HPDE6-E6E7 (cell line): Measurements from ENCODE around the gene FAT1.

Experiments
- DNase-seq: peaks from one replicate; pipeline ENCODE4 v3.0.0; 2011; ENCODE audit warnings: missing footprints; ENCODE audit errors: extremely low spot score

Gene FAT1

GRCh38 chr4:186569533-186570192 lies 154.0 kb downstream of the FAT1 start:
- no peak for DNase-seq

DNA sequence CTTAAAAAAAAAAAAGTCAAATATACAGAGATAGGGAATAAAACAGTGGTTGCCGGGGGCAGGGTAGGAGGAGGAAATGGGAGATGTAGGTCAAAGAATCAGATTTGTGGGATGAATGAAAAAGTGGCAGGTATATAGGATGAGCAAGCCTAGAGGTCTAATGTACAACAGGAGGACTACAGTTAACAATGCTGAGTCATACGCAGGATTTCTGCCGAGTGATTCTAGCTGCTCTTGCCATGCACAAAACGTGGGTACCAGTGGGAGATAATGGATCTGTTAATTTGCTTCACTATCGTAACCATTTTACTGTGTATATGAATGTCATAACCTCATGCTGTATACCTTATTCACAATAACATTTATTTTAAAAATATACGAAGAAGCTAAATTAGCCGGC lies 157.6 kb downstream of the FAT1 start:
- DNase-seq: no peak

- no peak for DNase-seq
These were observed 159.9 kb downstream of the FAT1 start for GRCh38 chr4:186563761-186564160.

GRCh38 chr4:186561748-186562147 lies 161.9 kb downstream of the FAT1 start:
- DNase-seq: no peak

DNA sequence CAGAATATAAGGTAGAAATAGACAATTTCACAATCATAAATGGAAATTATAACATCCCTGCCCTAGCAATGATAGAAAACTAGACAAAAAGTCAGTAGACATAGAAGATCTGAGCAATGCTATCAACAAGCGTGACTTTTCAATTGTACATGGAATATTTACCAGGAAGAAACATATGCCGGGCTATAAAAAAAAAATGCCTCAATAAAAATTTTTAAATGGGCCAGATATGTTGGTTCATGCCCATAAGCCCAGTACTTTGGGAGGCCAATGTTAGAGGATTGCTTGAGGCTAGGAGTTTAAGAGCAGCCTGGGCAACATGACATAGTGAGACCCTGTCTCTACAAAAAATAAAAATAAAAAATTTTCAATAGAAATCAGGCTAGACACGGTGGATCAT lies 163.0 kb downstream of the FAT1 start:
- no peak for DNase-seq

- DNase-seq: no peak
These were observed 166.2 kb downstream of the FAT1 start for GRCh38 chr4:186557486-186557885.

DNA sequence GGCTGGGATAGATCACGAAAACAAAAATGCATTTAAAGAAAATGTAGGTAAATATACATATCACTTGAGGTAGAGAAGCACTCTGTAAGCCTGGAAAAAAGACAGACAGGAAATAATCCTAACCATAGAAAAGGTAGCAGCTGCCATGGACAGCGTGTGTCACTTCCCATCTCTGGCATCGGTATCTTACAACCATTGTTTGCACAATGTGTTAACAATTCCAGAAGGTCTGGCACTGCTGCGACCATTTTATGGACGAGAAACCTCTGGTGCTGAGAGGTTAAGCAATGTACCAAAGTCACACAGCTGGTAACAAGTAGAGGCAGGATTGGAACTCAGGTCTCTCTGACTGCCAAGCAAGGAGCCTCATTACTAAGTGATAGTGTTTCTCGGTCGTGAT lies 166.6 kb downstream of the FAT1 start:
- no peak for DNase-seq

GRCh38 chr4:186554914-186555827 lies 168.5 kb downstream of the FAT1 start, which contains the start of gene MTNR1A:
Gene MTNR1A, minus strand, starts transcription at chr4:186555567. Its CDS starts 202 bp downstream, at chr4:186555365.
- DNase-seq: no peak

GRCh38 chr4:186554539-186554913 lies 169.1 kb downstream of the FAT1 start:
- no peak for DNase-seq

GRCh38 chr4:186553717-186554116 lies 169.9 kb downstream of the FAT1 start:
- DNase-seq: no peak

DNA sequence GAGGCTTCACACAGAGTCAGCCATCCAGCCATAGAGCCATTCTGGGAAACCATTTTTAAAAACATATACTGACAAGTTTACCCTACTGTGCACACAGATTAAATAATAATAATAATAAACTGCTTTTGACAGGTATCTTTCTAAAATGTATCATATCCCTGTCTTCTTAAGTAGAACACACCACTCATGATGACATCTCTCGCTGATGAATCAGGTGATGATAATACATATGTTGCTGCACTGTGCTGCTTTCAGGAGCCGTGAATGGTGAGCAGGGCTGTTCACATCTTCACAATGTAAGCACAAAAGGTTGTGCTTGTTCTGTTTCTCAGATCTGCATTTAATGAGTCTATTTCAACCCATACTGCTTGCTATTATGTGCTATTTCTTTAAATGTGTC lies 171.8 kb downstream of the FAT1 start:
- DNase-seq: no peak

DNA sequence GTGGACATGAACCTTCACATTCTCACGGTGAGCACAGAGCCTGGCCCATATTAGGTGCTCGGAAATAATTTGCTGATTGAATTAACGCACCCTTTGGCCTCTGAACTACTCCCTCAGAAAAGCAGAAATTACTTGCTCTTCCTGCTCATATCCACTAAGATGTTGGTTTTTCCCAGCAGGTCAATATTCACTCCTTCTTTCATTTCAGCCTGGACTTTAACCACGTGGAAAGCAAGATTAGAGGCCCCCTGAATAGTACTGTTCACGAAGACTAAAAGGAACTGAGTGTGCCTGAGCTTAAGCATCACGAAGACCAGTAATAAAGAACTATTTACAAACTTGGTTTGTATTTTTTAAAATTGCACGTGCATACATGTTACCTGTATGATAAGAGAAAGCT lies 178.2 kb downstream of the FAT1 start:
- no peak for DNase-seq

- no peak for DNase-seq
These were observed 180.4 kb downstream of the FAT1 start for GRCh38 chr4:186543206-186543605.

GRCh38 chr4:186541801-186542200 lies 181.9 kb downstream of the FAT1 start:
- DNase-seq: no peak

DNA sequence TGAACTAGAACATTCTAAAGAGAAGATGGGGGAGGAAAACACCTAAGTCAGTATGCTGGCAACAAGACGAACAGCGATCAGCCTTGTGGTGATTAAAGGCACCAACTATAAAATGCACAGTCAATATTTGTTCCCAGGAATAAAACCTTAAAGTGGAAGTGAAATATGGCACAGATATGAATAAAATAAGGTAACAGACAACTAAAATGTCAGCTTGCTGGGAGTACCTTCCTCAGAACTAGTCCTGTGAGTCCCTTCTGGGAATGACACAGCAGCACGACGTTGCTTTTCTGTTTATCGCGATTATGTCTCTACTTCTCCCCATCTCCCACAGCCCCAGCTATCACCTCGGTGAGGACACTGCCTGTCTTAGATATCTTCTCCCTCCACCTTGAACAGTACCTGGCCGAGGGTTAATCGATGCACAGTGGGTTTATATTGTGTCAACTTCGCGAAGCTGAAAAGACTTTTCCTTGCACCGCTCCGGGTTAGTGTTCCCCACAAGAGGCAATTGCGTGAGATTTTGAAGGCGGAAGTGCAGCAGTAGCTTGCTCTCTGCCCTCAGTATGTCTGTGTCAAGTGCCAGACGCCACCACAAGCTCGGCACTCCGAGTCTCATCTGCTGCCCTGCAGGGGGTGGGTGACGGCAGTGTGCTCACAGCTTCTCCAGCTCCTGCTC lies 185.7 kb downstream of the FAT1 start:
- no peak for DNase-seq
